ENCODE results near the gene KDM1A.

Gene KDM1A

DNA sequence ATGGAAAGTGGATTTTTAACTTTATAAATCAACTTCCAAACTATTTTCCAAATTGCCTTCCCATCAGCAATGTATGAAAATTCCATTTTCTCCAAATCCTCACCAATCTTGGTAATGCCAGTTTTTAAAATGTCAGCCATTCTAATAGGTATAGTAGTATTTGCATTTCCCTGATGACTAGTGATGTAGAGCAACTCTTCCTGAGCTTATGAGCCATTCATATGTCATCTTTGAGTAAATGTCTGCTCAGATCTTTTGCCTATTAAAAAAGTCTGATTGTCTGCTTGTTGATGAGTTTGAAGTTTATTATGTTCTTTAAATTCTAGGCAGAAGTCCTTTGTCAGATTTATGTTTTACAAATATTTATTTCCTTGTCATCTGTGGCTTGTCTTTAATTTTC, 54.7 kb downstream of the KDM1A start:
- Histone ChIP-seq H3K9me3 (no peaks in the 10 kb centered on the region), H3K4me3 (ENCODE audit: low read depth, low read length) (no peak overlapping the region), H3K36me3 (peaks cover 45% of the 10 kb centered on the region), H3K4me1 (no peaks in the 10 kb centered on the region), H3K27me3 (no peaks in the 10 kb centered on the region)
- TF ChIP-seq, protein P1, sequence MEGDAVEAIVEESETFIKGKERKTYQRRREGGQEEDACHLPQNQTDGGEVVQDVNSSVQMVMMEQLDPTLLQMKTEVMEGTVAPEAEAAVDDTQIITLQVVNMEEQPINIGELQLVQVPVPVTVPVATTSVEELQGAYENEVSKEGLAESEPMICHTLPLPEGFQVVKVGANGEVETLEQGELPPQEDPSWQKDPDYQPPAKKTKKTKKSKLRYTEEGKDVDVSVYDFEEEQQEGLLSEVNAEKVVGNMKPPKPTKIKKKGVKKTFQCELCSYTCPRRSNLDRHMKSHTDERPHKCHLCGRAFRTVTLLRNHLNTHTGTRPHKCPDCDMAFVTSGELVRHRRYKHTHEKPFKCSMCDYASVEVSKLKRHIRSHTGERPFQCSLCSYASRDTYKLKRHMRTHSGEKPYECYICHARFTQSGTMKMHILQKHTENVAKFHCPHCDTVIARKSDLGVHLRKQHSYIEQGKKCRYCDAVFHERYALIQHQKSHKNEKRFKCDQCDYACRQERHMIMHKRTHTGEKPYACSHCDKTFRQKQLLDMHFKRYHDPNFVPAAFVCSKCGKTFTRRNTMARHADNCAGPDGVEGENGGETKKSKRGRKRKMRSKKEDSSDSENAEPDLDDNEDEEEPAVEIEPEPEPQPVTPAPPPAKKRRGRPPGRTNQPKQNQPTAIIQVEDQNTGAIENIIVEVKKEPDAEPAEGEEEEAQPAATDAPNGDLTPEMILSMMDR (IDR thresholded peaks at IDR 0.05; ENCODE audit: low read depth, low read length): no peak
- DNase-seq: no peak

DNA sequence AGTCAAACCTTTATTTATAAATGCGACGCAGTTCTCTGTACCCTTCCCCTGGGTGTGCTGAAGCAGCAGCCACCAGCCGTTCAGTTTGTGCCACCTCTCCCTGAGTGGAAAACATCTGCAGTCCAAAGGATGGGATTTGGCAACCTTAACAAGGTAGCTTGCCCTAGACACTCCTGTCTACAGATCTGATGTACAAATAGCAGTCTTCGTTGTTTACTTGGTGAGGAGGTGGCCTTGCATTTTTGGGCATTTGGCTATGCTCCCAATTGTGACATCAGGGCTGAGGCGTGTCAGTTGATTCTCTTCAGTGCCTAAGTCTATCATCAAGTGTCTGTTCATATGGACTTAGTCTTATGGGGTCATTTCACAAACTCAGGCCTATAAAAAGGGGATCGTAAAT, 59.8 kb downstream of the KDM1A start:
- H3K36me3 ChIP-seq: peaks cover 51% of the 10 kb centered on the region
- H3K27me3 ChIP-seq: no peaks in the 10 kb centered on the region
- no peaks in the 10 kb centered on the region for H3K9me3 ChIP-seq
- H3K4me3 ChIP-seq (ENCODE audit: low read depth, low read length): no peak overlapping the region
- no peak for DNase-seq
- H3K4me1 ChIP-seq: no peaks in the 10 kb centered on the region
- TF ChIP-seq, protein P1 (IDR thresholded peaks at IDR 0.05; ENCODE audit: low read depth, low read length): no peak

DNA sequence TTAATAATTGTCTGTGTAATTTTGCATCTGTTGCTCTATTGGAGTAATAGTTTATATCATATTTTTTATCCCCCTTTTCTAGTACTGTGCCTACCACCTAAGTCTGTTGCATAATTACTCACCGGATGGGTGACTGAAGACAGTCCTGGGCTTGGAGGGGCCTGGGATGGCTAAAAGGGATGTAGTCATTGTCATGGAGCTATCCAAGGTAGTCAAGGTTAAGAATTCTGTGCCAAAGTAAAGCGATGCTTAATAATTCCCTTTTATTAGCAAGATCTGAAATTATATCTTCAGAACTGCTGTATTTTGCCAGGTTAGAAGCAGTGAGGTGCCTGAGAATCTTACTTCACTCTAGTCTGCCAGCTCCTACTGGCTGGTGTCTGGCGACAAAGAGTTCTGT, 61.6 kb downstream of the KDM1A start:
- H3K36me3 ChIP-seq: peaks cover 57% of the 10 kb centered on the region
- no peak overlapping the region for H3K4me3 ChIP-seq (ENCODE audit: low read depth, low read length)
- no peaks in the 10 kb centered on the region for H3K27me3 ChIP-seq
- H3K4me1 ChIP-seq: no peaks in the 10 kb centered on the region
- DNase-seq: no peak
- no peaks in the 10 kb centered on the region for H3K9me3 ChIP-seq
- TF ChIP-seq, protein P1 (IDR thresholded peaks at IDR 0.05; ENCODE audit: low read depth, low read length): no peak

DNA sequence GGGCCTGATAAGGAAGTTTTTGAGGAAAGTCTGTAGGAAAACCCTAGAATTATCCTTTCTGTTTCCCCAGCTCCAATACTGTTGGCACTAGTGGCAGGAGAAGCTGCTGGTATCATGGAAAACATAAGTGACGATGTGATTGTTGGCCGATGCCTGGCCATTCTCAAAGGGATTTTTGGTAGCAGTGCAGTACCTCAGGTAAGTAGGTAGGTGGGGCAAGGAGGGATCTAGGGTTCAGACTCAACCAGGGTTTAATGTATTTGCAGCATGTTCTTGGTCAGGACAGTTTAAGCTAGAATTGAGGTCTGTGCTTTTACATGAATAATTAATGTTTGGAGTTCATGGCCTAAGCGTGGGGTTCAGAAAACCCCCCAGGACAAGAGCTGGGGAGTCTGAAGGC, 62.1 kb downstream of the KDM1A start:
- DNase-seq: no peak
- no peaks in the 10 kb centered on the region for H3K9me3 ChIP-seq
- H3K36me3 ChIP-seq: peaks cover 57% of the 10 kb centered on the region
- TF ChIP-seq, protein P1 (IDR thresholded peaks at IDR 0.05; ENCODE audit: low read depth, low read length): peak; percentile 21; the same call in 1 of the 2 replicates
- H3K27me3 ChIP-seq: no peaks in the 10 kb centered on the region
- H3K4me3 ChIP-seq (ENCODE audit: low read depth, low read length): no peak overlapping the region
- H3K4me1 ChIP-seq: no peaks in the 10 kb centered on the region

DNA sequence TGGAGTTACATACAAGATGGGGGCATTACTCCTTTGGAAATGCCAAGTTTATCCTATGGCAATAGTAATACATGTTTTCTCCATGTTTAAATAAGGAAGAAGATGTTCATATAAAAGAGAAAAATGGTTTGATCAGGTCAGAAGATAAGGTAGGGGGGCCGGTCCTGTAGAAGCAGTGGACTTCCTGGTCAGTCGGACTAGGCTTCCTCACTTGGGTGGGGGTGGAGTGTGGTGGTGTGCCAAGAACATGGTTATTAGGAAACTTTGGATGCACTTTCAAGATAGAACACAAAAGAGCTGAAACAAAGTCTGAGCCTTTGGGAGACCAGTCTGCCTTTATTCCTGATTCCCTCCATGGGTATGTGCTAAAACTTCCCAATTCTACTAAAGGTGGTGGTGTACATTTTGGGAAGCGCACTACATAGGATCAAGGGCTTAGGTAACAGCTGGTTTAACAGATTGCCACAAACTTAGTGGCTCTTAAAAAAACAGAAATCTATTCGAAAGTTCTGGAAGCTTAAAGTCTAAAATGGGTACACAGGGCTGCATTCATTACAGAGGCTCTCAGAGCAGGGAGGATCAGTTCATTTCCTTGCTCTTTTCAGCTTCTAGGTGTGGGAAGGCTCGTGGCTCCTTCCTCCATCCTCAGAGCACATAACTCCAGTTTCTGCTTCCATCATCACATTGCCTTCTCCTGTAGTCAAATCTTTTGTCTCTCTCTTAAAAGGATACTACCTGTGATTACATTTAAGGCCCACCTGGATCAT, 64.6 kb downstream of the KDM1A start:
- no peaks in the 10 kb centered on the region for H3K27me3 ChIP-seq
- TF ChIP-seq, protein P1 (IDR thresholded peaks at IDR 0.05; ENCODE audit: low read depth, low read length): no peak
- no peak for DNase-seq
- H3K4me3 ChIP-seq (ENCODE audit: low read depth, low read length): no peak overlapping the region
- H3K4me1 ChIP-seq: no peaks in the 10 kb centered on the region
- no peaks in the 10 kb centered on the region for H3K9me3 ChIP-seq
- peaks cover 54% of the 10 kb centered on the region for H3K36me3 ChIP-seq

DNA sequence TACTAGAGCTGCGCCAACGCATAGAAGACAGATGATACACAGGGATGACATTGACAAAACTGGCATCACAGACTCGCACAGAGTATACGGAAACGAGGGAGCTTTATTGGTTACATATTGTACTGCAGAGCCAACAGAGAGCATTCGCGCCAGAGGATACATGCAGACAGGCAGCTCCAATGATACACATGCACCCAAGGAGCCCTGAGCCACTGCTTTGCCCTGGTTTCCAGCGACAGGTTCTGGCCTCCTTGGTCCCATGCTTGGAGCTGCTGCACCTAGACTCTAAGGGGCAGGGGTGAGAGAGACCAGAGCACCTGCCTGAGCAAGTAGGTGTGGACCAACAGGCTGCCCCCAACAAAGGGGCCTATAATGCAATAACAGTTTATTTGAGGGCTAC, 65.6 kb downstream of the KDM1A start:
- Histone ChIP-seq H3K9me3 (no peaks in the 10 kb centered on the region), H3K4me1 (no peaks in the 10 kb centered on the region), H3K27me3 (no peaks in the 10 kb centered on the region), H3K4me3 (ENCODE audit: low read depth, low read length) (no peak overlapping the region), H3K36me3 (peaks cover 45% of the 10 kb centered on the region)
- no peak for DNase-seq
- TF ChIP-seq, protein P1 (IDR thresholded peaks at IDR 0.05; ENCODE audit: low read depth, low read length): no peak
